HL-60 (cell line): ENCODE data around the gene FAM98C.

Experiments used
- CTCF ChIP-seq: IDR thresholded peaks from one replicate; pipeline ENCODE4 v1.5.1; 2011; ENCODE audit warnings: low read length, control low read depth, inconsistent platforms; ENCODE audit not compliant: insufficient read depth
- GABPA ChIP-seq: IDR thresholded peaks from 2 replicates; pipeline ENCODE4 v1.6.1; 2012; ENCODE audit warnings: low read depth
- POLR2AphosphoS5 ChIP-seq: IDR thresholded peaks from 2 replicates; pipeline ENCODE4 v1.6.1; 2012; ENCODE audit warnings: low read depth
- REST ChIP-seq: IDR thresholded peaks from 2 replicates; pipeline ENCODE4 v1.6.1; 2012; ENCODE audit warnings: low read depth; ENCODE audit not compliant: insufficient replicate concordance

- no peak for TF ChIP-seq CTCF
- TF ChIP-seq REST = no peak
- TF ChIP-seq POLR2AphosphoS5 = no peak
- no peak for TF ChIP-seq GABPA
Observed at GRCh38 chr19:38389957-38390924, 12.7 kb upstream of the FAM98C start.
